Stomach smooth muscle (tissue), 2 donors: ENCODE measurements around the gene ARHGAP24.

Source experiments
- H3K27ac ChIP-seq: one replicate; pipeline ENCODE4 v1.7.0; 2013; ENCODE audit warnings: mild to moderate bottlenecking, low read length, inconsistent platforms
- H3K27me3 ChIP-seq, 2 donors: one replicate each; pipeline ENCODE4 v1.7.0; 2013; ENCODE audit warnings: low read length in 2 of 2; ENCODE audit not compliant: insufficient read depth in 2 of 2, control insufficient read depth in 1 of 2
- H3K36me3 ChIP-seq, 2 donors: one replicate each; pipeline ENCODE4 v1.7.0; 2013; ENCODE audit warnings: low read length in 2 of 2; ENCODE audit not compliant: control insufficient read depth in 2 of 2, insufficient read depth in 2 of 2
- H3K4me1 ChIP-seq: one replicate; pipeline ENCODE4 v1.7.0; 2013; ENCODE audit warnings: low read length; ENCODE audit not compliant: control insufficient read depth, insufficient read depth
- H3K4me3 ChIP-seq, 2 donors: one replicate each; pipeline ENCODE4 v1.7.0; 2013; ENCODE audit warnings: low read length in 2 of 2
- H3K9ac ChIP-seq, 2 donors: one replicate each; pipeline ENCODE4 v1.7.0; 2013; ENCODE audit warnings: low read length in 2 of 2, mild to moderate bottlenecking in 1 of 2
- H3K9me3 ChIP-seq, 2 donors: one replicate each; pipeline ENCODE4 v1.7.0; 2013; ENCODE audit warnings: low read length in 2 of 2; ENCODE audit not compliant: control insufficient read depth in 2 of 2
- donor health status: healthy.
- donor health status: Pancreatic carcinoma.

ARHGAP24 gene

GRCh38 chr4:85610450-85610849 is 135.5 kb downstream of the ARHGAP24 start:
- Histone ChIP-seq H3K36me3 (no peaks in the 10 kb centered on the region), H3K4me1 (no peaks in the 10 kb centered on the region), H3K4me3 (no peak overlapping the region), H3K9ac (no peak overlapping the region), H3K27me3 (no peaks in the 10 kb centered on the region), H3K27ac (no peak overlapping the region), H3K9me3 (no peaks in the 10 kb centered on the region)

- H3K27me3 ChIP-seq: no peaks in the 10 kb centered on the region
- H3K4me1 ChIP-seq: no peaks in the 10 kb centered on the region
- H3K36me3 ChIP-seq: no peaks in the 10 kb centered on the region
- no peak overlapping the region for H3K9ac ChIP-seq
- no peak overlapping the region for H3K4me3 ChIP-seq
- H3K9me3 ChIP-seq: no peaks in the 10 kb centered on the region
- no peak overlapping the region for H3K27ac ChIP-seq
Observed at GRCh38 chr4:85611661-85612060, 136.7 kb downstream of the ARHGAP24 start.

- no peak overlapping the region for H3K9ac ChIP-seq
- no peaks in the 10 kb centered on the region for H3K4me1 ChIP-seq
- H3K36me3 ChIP-seq: no peaks in the 10 kb centered on the region
- no peaks in the 10 kb centered on the region for H3K9me3 ChIP-seq
- no peak overlapping the region for H3K27ac ChIP-seq
- H3K4me3 ChIP-seq: no peak overlapping the region
- no peaks in the 10 kb centered on the region for H3K27me3 ChIP-seq
Observed at GRCh38 chr4:85613901-85614300, 139.0 kb downstream of the ARHGAP24 start.

GRCh38 chr4:85615952-85616351 is 141.0 kb downstream of the ARHGAP24 start:
- Histone ChIP-seq H3K4me1 (no peaks in the 10 kb centered on the region), H3K9ac (no peak overlapping the region), H3K4me3 (no peak overlapping the region), H3K27me3 (no peaks in the 10 kb centered on the region), H3K36me3 (no peaks in the 10 kb centered on the region), H3K27ac (no peak overlapping the region), H3K9me3 (no peaks in the 10 kb centered on the region)

- Histone ChIP-seq H3K27ac (no peak overlapping the region), H3K9ac (no peak overlapping the region), H3K36me3 (no peaks in the 10 kb centered on the region), H3K27me3 (no peaks in the 10 kb centered on the region), H3K9me3 (no peaks in the 10 kb centered on the region), H3K4me3 (no peak overlapping the region), H3K4me1 (no peaks in the 10 kb centered on the region)
Observed at GRCh38 chr4:85617202-85617601, 142.3 kb downstream of the ARHGAP24 start.

- no peak overlapping the region for H3K27ac ChIP-seq
- H3K9ac ChIP-seq: no peak overlapping the region
Observed at GRCh38 chr4:85632981-85633380, 158.0 kb downstream of the ARHGAP24 start.

GRCh38 chr4:85637778-85638177 is 162.8 kb downstream of the ARHGAP24 start:
- Histone ChIP-seq H3K36me3 (no peaks in the 10 kb centered on the region), H3K9me3 (no peaks in the 10 kb centered on the region), H3K4me1 (no peaks in the 10 kb centered on the region), H3K9ac (no peak overlapping the region), H3K27ac (no peak overlapping the region), H3K27me3 (no peaks in the 10 kb centered on the region), H3K4me3 (no peak overlapping the region)

More at GRCh38 chr4:85632981-85633380, 158.0 kb downstream of the ARHGAP24 start:
- H3K9me3 ChIP-seq: no peaks in the 10 kb centered on the region
- no peak overlapping the region for H3K4me3 ChIP-seq
- H3K4me1 ChIP-seq: no peaks in the 10 kb centered on the region
- H3K36me3 ChIP-seq: no peaks in the 10 kb centered on the region
- H3K27me3 ChIP-seq: no peaks in the 10 kb centered on the region

- Histone ChIP-seq H3K27me3 (no peaks in the 10 kb centered on the region), H3K36me3 (no peaks in the 10 kb centered on the region), H3K27ac (no peak overlapping the region), H3K4me3 (no peak overlapping the region), H3K9me3 (no peaks in the 10 kb centered on the region), H3K4me1 (no peaks in the 10 kb centered on the region), H3K9ac (no peak overlapping the region)
Observed at GRCh38 chr4:85639946-85640345, 165.0 kb downstream of the ARHGAP24 start.

- no peak overlapping the region for H3K9ac ChIP-seq
- H3K4me1 ChIP-seq: no peaks in the 10 kb centered on the region
- no peaks in the 10 kb centered on the region for H3K9me3 ChIP-seq
- H3K27me3 ChIP-seq: no peaks in the 10 kb centered on the region
- no peaks in the 10 kb centered on the region for H3K36me3 ChIP-seq
- H3K4me3 ChIP-seq: no peak overlapping the region
- no peak overlapping the region for H3K27ac ChIP-seq
Observed at GRCh38 chr4:85642356-85643100, 167.6 kb downstream of the ARHGAP24 start.

GRCh38 chr4:85644061-85644460 is 169.1 kb downstream of the ARHGAP24 start:
- Histone ChIP-seq H3K4me1 (no peaks in the 10 kb centered on the region), H3K27ac (no peak overlapping the region), H3K4me3 (no peak overlapping the region), H3K27me3 (no peaks in the 10 kb centered on the region), H3K9ac (no peak overlapping the region), H3K36me3 (no peaks in the 10 kb centered on the region), H3K9me3 (no peaks in the 10 kb centered on the region)

- no peaks in the 10 kb centered on the region for H3K4me1 ChIP-seq
- no peak overlapping the region for H3K9ac ChIP-seq
- no peaks in the 10 kb centered on the region for H3K9me3 ChIP-seq
- no peaks in the 10 kb centered on the region for H3K36me3 ChIP-seq
- no peaks in the 10 kb centered on the region for H3K27me3 ChIP-seq
- no peak overlapping the region for H3K4me3 ChIP-seq
- H3K27ac ChIP-seq: no peak overlapping the region
Observed at GRCh38 chr4:85650908-85651307, 176.0 kb downstream of the ARHGAP24 start.
